CD4-positive, alpha-beta T cell treated with Interleukin-15 for 1 hour (primary cell): ENCODE measurements around the gene LRIT1.
A peak's percentile ranks its signal among the peaks of the same experiment; 100 is the strongest.

ENCODE experiments used
- DNase-seq: peaks from one replicate; pipeline ENCODE4 v3.0.0-alpha.2; 2020

LRIT1 gene

GRCh38 chr10:84214046-84214572, 27.2 kb downstream of the LRIT1 start:
- DNase-seq, result no peak

GRCh38 chr10:84213076-84213475, 28.3 kb downstream of the LRIT1 start:
- no peak for DNase-seq

DNA sequence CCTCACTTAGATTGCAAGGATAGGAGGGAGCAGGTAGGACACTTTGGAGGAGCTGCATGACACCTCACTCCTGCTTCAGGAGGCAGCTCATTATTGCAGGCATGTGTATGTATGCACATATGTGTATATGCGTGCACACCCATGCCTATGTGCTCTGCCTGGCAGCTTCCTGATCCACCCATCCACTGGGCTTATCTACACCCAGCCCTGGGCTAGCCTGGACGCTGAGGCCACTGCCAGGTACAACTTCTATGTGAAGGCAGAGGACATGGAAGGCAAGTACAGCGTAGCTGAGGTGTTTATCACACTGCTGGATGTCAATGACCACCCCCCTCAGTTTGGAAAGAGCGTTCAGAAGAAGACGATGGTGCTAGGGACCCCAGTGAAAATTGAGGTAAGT, 29.3 kb downstream of the LRIT1 start:
- DNase-seq, result no peak

DNA sequence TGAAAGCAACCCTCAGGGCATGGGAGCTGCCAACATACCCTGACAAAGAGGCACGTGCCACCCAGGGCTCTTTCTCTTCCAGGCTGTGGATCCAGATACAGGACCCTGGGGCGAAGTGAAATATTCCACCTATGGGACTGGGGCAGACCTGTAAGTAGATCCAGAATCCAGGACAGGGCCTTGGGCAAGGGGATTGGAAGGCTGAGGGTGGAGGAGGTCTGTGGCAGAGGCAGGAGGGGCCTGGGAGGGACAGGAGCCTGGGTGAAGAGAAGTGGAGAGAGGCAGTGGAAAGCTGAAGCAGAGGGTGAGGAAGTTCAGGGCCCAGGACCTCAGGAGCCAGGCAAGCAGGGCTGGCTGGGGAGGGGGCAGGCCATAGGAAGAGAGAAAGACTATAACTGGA, 29.8 kb downstream of the LRIT1 start:
- DNase-seq, result no peak

DNA sequence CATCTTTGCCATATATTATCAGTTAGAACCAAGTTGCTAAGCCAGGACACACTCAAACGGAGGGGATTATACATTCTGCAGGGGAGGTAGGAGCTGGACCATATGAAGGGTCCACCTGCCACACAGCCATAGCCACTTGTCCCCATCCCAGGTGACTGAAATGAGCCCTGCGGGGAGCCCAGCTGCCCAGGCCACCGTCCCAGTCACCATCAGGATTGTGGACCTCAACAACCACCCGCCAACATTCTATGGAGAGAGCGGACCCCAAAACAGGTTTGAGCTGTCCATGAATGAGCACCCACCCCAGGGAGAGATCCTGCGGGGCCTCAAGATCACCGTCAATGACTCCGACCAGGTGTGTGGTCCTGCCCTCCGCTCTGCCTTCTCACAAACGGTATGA, 33.3 kb downstream of the LRIT1 start:
- no peak for DNase-seq

GRCh38 chr10:84205853-84206525, 35.4 kb downstream of the LRIT1 start:
- DNase-seq, result no peak

DNA sequence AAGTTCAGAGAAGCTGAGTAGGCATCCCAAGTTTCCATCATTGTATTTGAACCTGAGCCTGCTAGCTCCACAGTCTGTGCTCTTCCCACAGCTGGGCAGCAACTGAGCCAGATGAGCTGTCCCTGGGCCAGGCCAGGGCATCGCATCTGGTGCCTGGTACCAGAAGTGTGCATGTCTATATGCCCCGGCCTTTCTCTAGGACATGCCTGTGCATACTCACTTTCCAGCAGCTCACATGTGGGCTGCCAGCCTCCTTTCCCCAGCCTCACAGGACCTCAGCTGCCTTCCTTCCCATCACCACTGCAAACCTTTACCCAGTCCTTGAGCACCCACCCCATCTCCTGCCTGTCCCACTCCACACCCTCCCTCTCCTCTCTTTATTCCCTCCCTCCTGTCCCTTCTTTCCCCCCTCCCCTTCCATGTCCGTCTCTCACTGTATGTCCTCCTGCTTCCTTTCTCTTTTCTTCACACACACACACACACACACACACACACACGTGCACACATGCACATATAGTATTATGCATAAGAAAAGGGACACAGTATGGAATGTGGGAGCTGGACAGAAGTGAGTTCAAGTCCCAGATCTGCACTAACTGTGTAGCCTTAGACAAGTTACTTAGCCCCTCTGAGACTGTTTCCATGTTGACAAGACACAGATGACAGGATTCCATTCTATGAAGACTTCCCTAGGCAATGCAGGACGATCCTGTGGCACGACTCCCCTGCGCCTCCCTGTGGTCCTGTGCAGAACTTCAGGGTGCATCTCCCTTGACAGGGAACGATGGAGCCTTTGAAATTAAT, 36.1 kb downstream of the LRIT1 start:
- peak; percentile 47 for DNase-seq

DNA sequence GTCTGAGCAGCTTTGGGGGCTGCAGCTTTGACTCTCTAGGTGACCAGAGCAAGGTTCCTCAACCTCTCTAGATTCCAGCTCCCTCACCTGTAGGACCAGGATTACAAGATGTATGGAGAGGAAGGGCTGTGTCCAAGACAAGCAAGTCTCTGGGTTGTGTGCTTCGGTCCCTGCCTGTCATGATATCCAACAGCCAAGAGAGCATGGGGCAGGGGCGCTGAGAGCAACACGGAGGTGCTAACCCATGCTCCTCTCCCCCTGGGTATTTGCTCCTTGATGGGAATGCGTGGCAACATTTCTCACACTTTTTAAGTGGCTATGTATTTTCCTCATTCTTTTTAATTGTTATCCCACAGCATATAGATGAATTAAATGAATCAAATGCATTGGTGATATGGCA, 36.7 kb downstream of the LRIT1 start:
- no peak for DNase-seq

DNA sequence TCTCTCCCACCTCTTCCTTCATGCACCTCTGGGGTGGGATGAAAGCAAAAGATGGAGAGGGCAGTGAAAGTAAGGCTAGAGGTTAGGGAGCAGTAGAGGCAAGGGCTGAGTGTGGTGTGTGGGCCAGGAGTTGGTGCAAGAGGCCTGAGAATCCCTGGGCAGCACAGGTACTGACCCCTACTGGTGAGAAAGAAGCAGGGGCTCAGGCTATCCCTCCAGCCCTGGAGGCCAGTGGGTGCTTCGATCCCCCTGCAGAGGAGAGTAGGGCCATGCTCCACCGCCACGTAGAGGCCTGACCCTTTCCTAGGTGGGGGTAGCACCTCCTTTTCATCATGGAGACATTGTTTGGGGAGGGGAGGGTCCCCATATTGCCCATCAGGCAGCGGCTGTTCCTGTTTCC, 37.2 kb downstream of the LRIT1 start:
- no peak for DNase-seq

- no peak for DNase-seq
Measured at GRCh38 chr10:84202349-84202748, 39.0 kb downstream of the LRIT1 start.

GRCh38 chr10:84201682-84202081, 39.7 kb downstream of the LRIT1 start:
- no peak for DNase-seq

- no peak for DNase-seq
Measured at GRCh38 chr10:84201244-84201606, 40.1 kb downstream of the LRIT1 start.

- no peak for DNase-seq
Measured at GRCh38 chr10:84200537-84201243, 40.7 kb downstream of the LRIT1 start.

- DNase-seq, result no peak
Measured at GRCh38 chr10:84198206-84198915, 43.0 kb downstream of the LRIT1 start.

- no peak for DNase-seq
Measured at GRCh38 chr10:84197643-84198042, 43.7 kb downstream of the LRIT1 start.

DNA sequence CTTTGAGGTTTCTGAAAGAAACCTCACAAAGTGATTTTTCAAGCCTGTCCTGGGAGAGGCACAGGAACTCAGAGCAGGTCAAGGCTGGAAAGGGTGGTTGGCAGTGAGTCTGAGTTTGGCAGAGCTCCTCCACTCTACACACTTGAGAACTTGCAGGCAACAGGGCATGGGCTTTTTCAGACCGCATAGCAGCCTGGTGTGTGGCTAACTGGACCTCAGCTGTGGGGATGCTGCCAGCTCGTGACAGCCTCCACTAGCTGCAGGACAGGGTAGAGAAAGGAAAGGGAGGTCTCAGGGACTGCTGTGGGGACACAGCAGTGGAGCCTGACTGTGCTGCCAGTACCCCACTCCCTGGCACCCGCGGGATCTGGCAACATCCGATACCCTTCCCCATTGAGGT, 44.4 kb downstream of the LRIT1 start:
- DNase-seq, result no peak

- DNase-seq, result no peak
Measured at GRCh38 chr10:84196083-84196482, 45.3 kb downstream of the LRIT1 start.

DNA sequence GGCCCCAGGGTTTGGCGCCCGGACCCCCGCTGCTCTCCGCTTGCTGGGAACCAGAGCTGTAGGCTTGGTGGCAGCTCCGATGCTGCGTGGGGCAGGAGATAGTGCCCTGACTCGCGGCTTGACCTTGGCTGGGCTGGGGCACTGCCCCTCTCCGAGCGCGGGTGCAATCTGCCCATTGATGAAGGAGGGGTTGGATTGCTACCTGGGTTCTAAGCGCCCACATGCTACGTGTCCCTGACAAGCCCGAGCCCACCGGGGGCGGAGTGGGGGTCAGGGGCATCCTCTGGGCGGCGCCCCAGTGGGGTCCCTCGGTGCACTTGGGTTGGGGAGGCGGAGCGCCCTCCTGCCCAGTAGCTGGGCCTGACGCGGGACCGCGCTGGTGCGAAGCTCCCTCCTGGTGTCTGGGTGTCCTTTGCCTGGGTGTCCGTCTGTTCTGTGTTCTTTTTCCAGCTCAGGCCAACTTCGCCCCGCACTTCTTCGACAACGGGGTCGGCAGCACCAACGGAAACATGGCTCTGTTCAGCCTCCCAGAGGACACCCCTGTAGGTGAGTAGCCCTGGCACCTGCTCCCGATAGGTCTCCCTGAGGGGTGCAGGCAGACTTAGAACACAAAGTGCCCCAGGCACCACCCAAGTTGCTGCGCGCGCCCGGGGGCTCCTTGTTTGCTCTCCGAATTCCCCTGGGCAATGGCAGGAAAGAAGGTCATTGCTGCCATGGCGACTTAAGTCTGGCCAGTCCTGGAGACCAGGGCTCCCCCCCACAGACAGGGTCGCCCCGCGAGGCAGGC, 46.1 kb downstream of the LRIT1 start:
- DNase-seq, result no peak

- DNase-seq, result peak; percentile 62
Measured at GRCh38 chr10:84194424-84195043, 46.8 kb downstream of the LRIT1 start, which contains the start of gene CDHR1. CDHR1 (plus strand) TSS chr10:84194537; CDS start chr10:84194761, 224 bp downstream.

- DNase-seq, result no peak
Measured at GRCh38 chr10:84193846-84194423, 47.4 kb downstream of the LRIT1 start.

GRCh38 chr10:84193327-84193726, 48.0 kb downstream of the LRIT1 start:
- DNase-seq, result no peak
